ENCODE results near the gene MAP1S.

Gene MAP1S

GRCh38 chr19:17747205-17748098, 28.2 kb downstream of the MAP1S start:
- Histone ChIP-seq H3K9ac (ENCODE audit: low read depth, low read length) (no peak overlapping the region), H3K9me3 (ENCODE audit: control insufficient read depth, insufficient read depth, low read length) (no peaks in the 10 kb centered on the region), H3K36me3 (ENCODE audit: control insufficient read depth, insufficient read depth, low read length) (no peaks in the 10 kb centered on the region), H3K4me3 (ENCODE audit: low read depth, low read length) (peak overlapping the region; percentile 72), H3K27me3 (ENCODE audit: control insufficient read depth, insufficient read depth, low read length) (no peaks in the 10 kb centered on the region), H3K4me1 (ENCODE audit: control insufficient read depth, insufficient read depth, low read length) (no peaks in the 10 kb centered on the region)

- H3K27me3 ChIP-seq (ENCODE audit: control insufficient read depth, insufficient read depth, low read length): no peaks in the 10 kb centered on the region
- no peak overlapping the region for H3K9ac ChIP-seq (ENCODE audit: low read depth, low read length)
- no peaks in the 10 kb centered on the region for H3K4me1 ChIP-seq (ENCODE audit: control insufficient read depth, insufficient read depth, low read length)
- no peak overlapping the region for H3K4me3 ChIP-seq (ENCODE audit: low read depth, low read length)
- H3K9me3 ChIP-seq (ENCODE audit: control insufficient read depth, insufficient read depth, low read length): no peaks in the 10 kb centered on the region
- H3K36me3 ChIP-seq (ENCODE audit: control insufficient read depth, insufficient read depth, low read length): no peaks in the 10 kb centered on the region
Measured at GRCh38 chr19:17748884-17749638, 29.8 kb downstream of the MAP1S start.

- H3K27me3 ChIP-seq (ENCODE audit: control insufficient read depth, insufficient read depth, low read length): no peaks in the 10 kb centered on the region
- H3K9me3 ChIP-seq (ENCODE audit: control insufficient read depth, insufficient read depth, low read length): no peaks in the 10 kb centered on the region
- H3K4me3 ChIP-seq (ENCODE audit: low read depth, low read length): no peak overlapping the region
- H3K4me1 ChIP-seq (ENCODE audit: control insufficient read depth, insufficient read depth, low read length): no peaks in the 10 kb centered on the region
- H3K9ac ChIP-seq (ENCODE audit: low read depth, low read length): no peak overlapping the region
- no peaks in the 10 kb centered on the region for H3K36me3 ChIP-seq (ENCODE audit: control insufficient read depth, insufficient read depth, low read length)
Measured at GRCh38 chr19:17749912-17750317, 30.6 kb downstream of the MAP1S start.

- Histone ChIP-seq H3K36me3 (ENCODE audit: control insufficient read depth, insufficient read depth, low read length) (no peaks in the 10 kb centered on the region), H3K4me3 (ENCODE audit: low read depth, low read length) (no peak within 1 kb of the TSS), H3K9ac (ENCODE audit: low read depth, low read length) (no peak within 1 kb of the TSS), H3K9me3 (ENCODE audit: control insufficient read depth, insufficient read depth, low read length) (no peaks in the 10 kb centered on the region), H3K4me1 (ENCODE audit: control insufficient read depth, insufficient read depth, low read length) (no peaks in the 10 kb centered on the region), H3K27me3 (ENCODE audit: control insufficient read depth, insufficient read depth, low read length) (no peaks in the 10 kb centered on the region)
Measured at GRCh38 chr19:17751103-17751911, 32.0 kb downstream of the MAP1S start, which contains the start of gene FCHO1. FCHO1 (plus strand) TSS chr19:17751477; CDS start chr19:17755165, 3,688 bp downstream.

GRCh38 chr19:17751912-17752273, 32.6 kb downstream of the MAP1S start:
- no peaks in the 10 kb centered on the region for H3K9me3 ChIP-seq (ENCODE audit: control insufficient read depth, insufficient read depth, low read length)
- no peaks in the 10 kb centered on the region for H3K27me3 ChIP-seq (ENCODE audit: control insufficient read depth, insufficient read depth, low read length)
- H3K9ac ChIP-seq (ENCODE audit: low read depth, low read length): no peak overlapping the region
- H3K4me3 ChIP-seq (ENCODE audit: low read depth, low read length): no peak overlapping the region
- no peaks in the 10 kb centered on the region for H3K4me1 ChIP-seq (ENCODE audit: control insufficient read depth, insufficient read depth, low read length)
- H3K36me3 ChIP-seq (ENCODE audit: control insufficient read depth, insufficient read depth, low read length): no peaks in the 10 kb centered on the region

GRCh38 chr19:17752865-17753639, 33.8 kb downstream of the MAP1S start:
- Histone ChIP-seq H3K27me3 (ENCODE audit: control insufficient read depth, insufficient read depth, low read length) (no peaks in the 10 kb centered on the region), H3K4me1 (ENCODE audit: control insufficient read depth, insufficient read depth, low read length) (no peaks in the 10 kb centered on the region), H3K36me3 (ENCODE audit: control insufficient read depth, insufficient read depth, low read length) (no peaks in the 10 kb centered on the region), H3K9ac (ENCODE audit: low read depth, low read length) (no peak overlapping the region), H3K4me3 (ENCODE audit: low read depth, low read length) (no peak overlapping the region), H3K9me3 (ENCODE audit: control insufficient read depth, insufficient read depth, low read length) (no peaks in the 10 kb centered on the region)

GRCh38 chr19:17753976-17754375, 34.7 kb downstream of the MAP1S start:
- H3K27me3 ChIP-seq (ENCODE audit: control insufficient read depth, insufficient read depth, low read length): no peaks in the 10 kb centered on the region

GRCh38 chr19:17754634-17755442, 35.6 kb downstream of the MAP1S start:
- Histone ChIP-seq H3K4me3 (ENCODE audit: low read depth, low read length) (no peak overlapping the region), H3K36me3 (ENCODE audit: control insufficient read depth, insufficient read depth, low read length) (no peaks in the 10 kb centered on the region), H3K4me1 (ENCODE audit: control insufficient read depth, insufficient read depth, low read length) (no peaks in the 10 kb centered on the region), H3K9me3 (ENCODE audit: control insufficient read depth, insufficient read depth, low read length) (no peaks in the 10 kb centered on the region), H3K27me3 (ENCODE audit: control insufficient read depth, insufficient read depth, low read length) (no peaks in the 10 kb centered on the region), H3K9ac (ENCODE audit: low read depth, low read length) (no peak overlapping the region)

More at GRCh38 chr19:17753976-17754375, 34.7 kb downstream of the MAP1S start:
- Histone ChIP-seq H3K9ac (ENCODE audit: low read depth, low read length) (no peak overlapping the region), H3K36me3 (ENCODE audit: control insufficient read depth, insufficient read depth, low read length) (no peaks in the 10 kb centered on the region), H3K9me3 (ENCODE audit: control insufficient read depth, insufficient read depth, low read length) (no peaks in the 10 kb centered on the region), H3K4me1 (ENCODE audit: control insufficient read depth, insufficient read depth, low read length) (no peaks in the 10 kb centered on the region), H3K4me3 (ENCODE audit: low read depth, low read length) (no peak overlapping the region)

- H3K4me1 ChIP-seq (ENCODE audit: control insufficient read depth, insufficient read depth, low read length): no peaks in the 10 kb centered on the region
- no peak overlapping the region for H3K9ac ChIP-seq (ENCODE audit: low read depth, low read length)
- no peaks in the 10 kb centered on the region for H3K36me3 ChIP-seq (ENCODE audit: control insufficient read depth, insufficient read depth, low read length)
- H3K9me3 ChIP-seq (ENCODE audit: control insufficient read depth, insufficient read depth, low read length): no peaks in the 10 kb centered on the region
- no peak overlapping the region for H3K4me3 ChIP-seq (ENCODE audit: low read depth, low read length)
- H3K27me3 ChIP-seq (ENCODE audit: control insufficient read depth, insufficient read depth, low read length): no peaks in the 10 kb centered on the region
Measured at GRCh38 chr19:17755443-17755890, 36.2 kb downstream of the MAP1S start.

GRCh38 chr19:17755977-17756670, 36.8 kb downstream of the MAP1S start:
- Histone ChIP-seq H3K9me3 (ENCODE audit: control insufficient read depth, insufficient read depth, low read length) (no peaks in the 10 kb centered on the region), H3K4me1 (ENCODE audit: control insufficient read depth, insufficient read depth, low read length) (no peaks in the 10 kb centered on the region), H3K27me3 (ENCODE audit: control insufficient read depth, insufficient read depth, low read length) (no peaks in the 10 kb centered on the region), H3K36me3 (ENCODE audit: control insufficient read depth, insufficient read depth, low read length) (no peaks in the 10 kb centered on the region), H3K9ac (ENCODE audit: low read depth, low read length) (no peak overlapping the region), H3K4me3 (ENCODE audit: low read depth, low read length) (no peak overlapping the region)
